T-helper 1 cell treated with Interleukin-12 subunit alpha and Interleukin-12 subunit beta and Interleukin-4 antibody, amounts not matched to agents 30 ng/mL and 1 ng/mL, for 36 hours (primary cell): ENCODE measurements around the gene TRIAP1. TPM values are rescaled to one million over a fixed set of nuclear protein-coding genes. Genes with fewer than 3 reads are reported as not detected.

Source experiments
- intact Hi-C: fragments of 100-400 bp; cut with micrococcal nuclease; formaldehyde crosslinking; loops from one replicate; pipeline ENCODE4 v1.15.1; 2024
- total RNA-seq: library from RNA; stranded (reverse); gene quantifications from 2 replicates; pipeline ENCODE4 v1.2.3, GENCODE V29; 2022

TRIAP1 gene
- total RNA-seq, 1 donor from 2014 or later = 41.5 TPM

GRCh38 chr12:120437735-120438494 is 8.3 kb downstream of the TRIAP1 start, which contains the start of gene COX6A1:
Gene COX6A1 (plus strand): TSS chr12:120438113. CDS start chr12:120438127, 14 bp downstream.
- intact Hi-C loops = loop anchor here (1.0 to 10.0 kb wide), 15 partner anchors 8 to 577 kb away; partner anchors contain the start of genes C12orf43, COQ5, DYNLL1 and GATC

- intact Hi-C loops = loop anchor here (10.0 kb wide), 1 partner anchor 582 kb away; the partner anchor contains the start of gene C12orf43
These were observed 13.2 kb downstream of the TRIAP1 start for GRCh38 chr12:120432772-120433525.

DNA sequence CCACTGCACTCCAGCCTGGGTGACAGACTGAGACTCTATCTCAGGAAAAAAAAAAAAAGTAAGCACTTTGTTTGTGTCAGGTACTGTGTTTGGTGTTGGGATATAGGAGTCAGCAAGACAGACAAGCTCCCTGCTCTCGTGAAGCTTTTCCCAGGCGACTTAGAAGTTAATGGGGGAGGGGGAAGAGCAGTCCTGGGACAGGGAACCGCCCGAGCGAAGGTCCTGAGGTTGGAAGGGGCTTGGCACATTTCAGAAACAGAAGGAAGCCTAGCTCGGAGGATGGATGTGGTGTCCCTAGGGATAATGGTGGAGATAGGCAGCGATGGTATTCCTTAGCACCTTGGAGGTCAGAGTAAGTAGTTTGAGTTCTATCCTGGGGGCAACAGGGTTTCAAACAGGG is 16.8 kb downstream of the TRIAP1 start:
- intact Hi-C loops = no loop called here

- intact Hi-C loops = no loop called here
These were observed 17.5 kb downstream of the TRIAP1 start for GRCh38 chr12:120428597-120429229.

- intact Hi-C loops = no loop called here
These were observed 20.4 kb downstream of the TRIAP1 start for GRCh38 chr12:120425797-120426196.

DNA sequence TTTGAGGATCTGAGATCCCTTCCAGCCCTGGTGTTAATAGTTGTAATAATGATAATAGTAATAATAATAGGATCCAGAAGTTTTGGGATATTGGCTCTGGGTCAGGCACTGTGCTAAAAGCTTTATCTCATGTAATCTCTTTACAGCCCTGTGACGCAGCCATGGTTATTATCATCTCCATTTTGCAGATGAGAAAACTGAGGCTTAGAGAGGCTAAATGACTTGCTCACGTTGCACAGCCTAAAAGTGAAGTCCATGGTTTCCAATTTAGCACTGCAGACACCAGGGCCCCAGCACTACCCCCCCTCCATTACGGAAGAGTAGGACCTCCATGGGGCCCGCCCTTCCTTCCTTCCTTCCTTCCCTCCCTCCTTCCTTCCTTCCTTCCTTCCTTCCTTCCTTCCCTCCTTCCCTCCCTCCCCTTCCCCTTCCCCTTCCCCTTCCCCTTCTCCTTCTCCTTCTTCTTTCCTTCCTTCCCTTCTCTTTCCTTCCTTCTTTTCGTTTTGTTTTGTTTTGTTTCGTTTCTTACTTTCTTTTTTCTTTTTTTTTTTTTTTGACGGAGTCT is 23.2 kb downstream of the TRIAP1 start:
- intact Hi-C loops = no loop called here

DNA sequence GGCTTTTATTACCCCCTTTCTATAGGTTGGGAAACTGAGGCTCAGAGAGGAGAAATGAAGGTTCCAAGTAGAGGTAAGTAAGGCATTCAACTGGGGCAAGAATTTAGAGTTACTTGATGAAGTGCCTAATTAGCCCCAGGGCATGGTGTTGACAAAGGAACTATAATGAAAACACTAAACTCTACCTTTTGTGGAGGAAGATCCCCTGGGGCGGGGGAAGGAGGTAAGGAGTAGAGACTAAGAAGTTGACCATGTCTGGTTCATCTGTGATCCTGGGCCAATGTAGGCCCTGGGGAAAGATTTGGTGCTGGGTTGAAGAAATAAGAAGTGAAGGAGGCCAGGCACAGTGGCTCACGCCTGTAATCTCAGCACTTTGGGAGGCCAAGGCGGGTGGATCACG is 24.5 kb downstream of the TRIAP1 start:
- intact Hi-C loops = no loop called here

DNA sequence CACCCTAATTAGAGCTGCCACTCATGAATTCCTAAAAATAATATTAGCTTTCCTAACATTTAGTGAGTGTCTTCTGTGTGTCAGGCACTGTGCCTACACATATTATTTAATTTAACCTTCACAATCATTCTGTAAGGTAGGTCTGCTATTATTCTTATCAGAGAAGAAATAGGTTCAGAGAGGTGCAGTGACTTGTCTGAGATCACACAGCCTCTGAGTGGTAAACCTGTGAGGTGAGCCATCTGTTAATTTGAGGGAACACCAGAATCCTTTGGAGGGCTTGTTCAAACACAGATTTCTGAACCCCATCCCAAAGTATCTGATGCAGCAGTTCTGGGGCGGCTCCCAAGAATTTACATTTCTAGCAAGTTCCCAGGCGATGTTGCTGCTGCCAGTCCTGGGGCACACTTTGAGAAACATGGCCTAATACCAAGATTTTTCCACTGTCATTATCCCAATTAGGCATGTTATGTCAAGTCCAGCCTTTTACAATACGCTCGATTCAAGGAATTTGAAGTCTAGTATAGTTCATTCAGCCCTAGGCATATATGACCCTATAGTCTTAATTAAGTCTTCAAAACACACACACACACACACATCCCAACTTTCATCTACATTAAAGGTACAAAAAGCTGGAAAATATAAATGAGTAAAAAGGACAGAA is 28.1 kb downstream of the TRIAP1 start:
- intact Hi-C loops = no loop called here

DNA sequence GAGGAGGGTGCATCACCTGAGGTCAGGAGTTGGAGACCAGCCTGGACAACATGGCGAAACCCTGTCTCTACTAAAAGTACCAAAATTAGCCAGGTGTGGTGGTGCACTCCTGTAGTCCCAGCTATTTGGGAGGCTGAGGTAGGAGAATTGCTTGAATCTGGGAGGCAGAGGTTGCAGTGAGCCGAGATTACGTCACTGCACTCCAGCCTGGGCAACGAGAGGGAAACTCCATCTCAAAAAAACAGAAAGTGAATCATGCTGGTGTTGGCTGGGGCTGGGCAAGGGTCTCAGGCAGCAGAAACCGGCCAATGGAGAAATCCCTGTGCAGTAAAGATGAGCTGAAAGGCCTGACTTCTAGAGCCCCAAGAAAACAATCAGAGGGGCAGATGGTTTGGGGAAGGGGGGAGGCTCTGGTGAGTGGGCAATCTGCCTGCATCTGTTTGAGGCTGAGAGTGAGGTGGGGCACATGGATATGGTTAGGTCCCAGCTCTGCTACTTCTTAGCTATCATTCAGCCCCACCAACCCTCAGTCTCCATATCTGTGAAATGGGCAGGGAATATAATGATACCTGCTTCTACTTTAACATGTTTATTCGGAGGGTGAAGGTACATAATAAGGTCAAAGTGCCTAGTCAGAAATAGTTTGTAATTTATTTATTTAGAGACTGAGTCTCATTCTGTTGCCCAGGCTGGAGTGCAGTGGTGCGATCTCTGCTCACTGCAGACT is 29.5 kb downstream of the TRIAP1 start:
- intact Hi-C loops = no loop called here

DNA sequence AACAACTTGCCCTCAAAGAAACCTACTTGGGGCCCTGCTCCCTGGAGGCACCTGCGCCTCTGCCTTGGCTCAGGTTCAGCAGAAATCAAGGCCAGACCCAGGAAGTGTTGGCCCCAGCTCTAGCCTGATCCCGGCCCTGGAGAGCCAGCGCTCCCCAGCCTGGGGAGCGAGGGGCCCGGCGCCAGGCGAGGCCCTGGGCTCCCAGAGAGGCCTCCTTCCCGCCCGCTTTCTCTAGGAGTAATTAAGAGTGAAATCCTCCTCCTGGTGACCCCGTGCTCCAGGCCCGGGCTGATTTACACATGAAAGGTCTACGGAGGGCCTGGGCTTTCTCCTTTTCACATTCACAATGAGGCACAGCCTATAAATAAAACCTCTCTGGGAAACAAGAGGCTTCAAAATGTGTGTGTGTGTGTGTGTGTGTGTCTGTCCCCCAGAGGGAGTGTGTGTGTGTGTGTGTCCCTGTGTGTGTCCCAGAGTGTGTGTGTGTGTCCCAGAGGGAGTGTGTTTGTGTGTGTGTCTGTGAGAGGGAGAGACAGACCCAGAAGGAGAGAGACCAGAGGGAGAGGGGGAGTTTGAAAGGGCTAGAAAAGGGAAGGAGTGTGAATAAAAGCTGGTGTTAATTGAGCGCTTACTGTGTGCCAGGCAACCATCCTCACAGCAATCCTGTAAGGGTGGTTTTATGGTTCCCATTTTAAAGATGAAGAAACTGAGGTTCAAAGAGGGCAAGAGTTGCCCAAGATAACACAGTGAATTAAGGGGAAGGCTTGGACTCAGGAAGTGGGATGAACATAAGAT is 32.1 kb downstream of the TRIAP1 start:
- intact Hi-C loops = no loop called here

DNA sequence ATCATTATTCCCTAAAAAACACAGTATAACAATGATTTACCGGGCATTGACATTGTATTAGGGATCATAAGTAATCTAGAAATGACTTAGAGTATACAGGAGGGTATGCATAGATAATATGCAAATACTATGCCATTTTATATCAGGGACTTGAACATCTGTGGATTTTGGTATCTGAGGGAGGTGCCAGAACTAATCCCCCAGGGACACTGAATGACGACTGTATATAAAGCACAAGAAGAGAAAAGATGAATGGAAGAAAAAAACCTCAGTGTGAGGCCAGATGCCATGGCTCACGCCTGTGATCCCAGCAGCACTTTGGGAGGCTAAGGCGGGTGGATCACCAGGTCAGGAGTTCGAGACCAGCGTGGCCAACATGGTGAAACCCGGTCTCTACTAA is 33.8 kb downstream of the TRIAP1 start:
- intact Hi-C loops = no loop called here

- intact Hi-C loops = no loop called here
These were observed 37.4 kb downstream of the TRIAP1 start for GRCh38 chr12:120408771-120409170.

GRCh38 chr12:120406553-120406952 is 39.6 kb downstream of the TRIAP1 start:
- intact Hi-C loops = no loop called here

DNA sequence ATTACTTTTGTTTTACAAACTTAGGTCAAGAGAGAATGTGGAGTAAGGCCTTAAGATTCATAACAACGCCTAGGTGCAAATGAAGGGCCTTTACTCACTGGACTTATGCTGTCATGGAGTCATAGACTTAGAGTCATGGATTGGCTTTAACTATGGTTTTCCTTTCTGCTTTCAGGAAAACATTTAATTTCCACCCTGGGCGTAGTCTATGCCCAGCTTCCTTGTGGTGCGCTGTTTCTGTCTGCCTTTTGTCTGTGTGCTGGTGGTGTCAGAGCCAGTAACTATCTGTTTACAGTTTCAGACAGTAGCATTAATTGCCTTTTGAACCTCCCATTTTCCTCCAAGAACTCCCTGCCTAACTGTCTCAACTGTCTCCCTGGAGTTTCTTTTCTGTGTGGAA is 40.1 kb downstream of the TRIAP1 start:
- intact Hi-C loops = no loop called here

- intact Hi-C loops = no loop called here
These were observed 41.9 kb downstream of the TRIAP1 start for GRCh38 chr12:120404271-120404670.

GRCh38 chr12:120403869-120404268 is 42.3 kb downstream of the TRIAP1 start:
- intact Hi-C loops = no loop called here

GRCh38 chr12:120402217-120402616 is 44.0 kb downstream of the TRIAP1 start:
- intact Hi-C loops = no loop called here

- intact Hi-C loops = no loop called here
These were observed 46.7 kb downstream of the TRIAP1 start for GRCh38 chr12:120399531-120399930.

GRCh38 chr12:120397824-120398540 is 48.2 kb downstream of the TRIAP1 start:
- intact Hi-C loops = no loop called here
